GM21447 (cell line): ENCODE data around the gene FAHD2A.
A peak's percentile ranks its signal among the peaks of the same experiment; 100 is the strongest.
"Not testable (repeated sequence)": the region's sequence is repeated elsewhere in the genome, so short reads cannot be mapped to it uniquely, and the experiment has no call there.

Source experiments
- ATAC-seq: cut with Tn5 transposase; IDR thresholded peaks from one replicate; pipeline ENCODE4 v1.9.1; 2021; ENCODE audit not compliant: unreplicated experiment

The FAHD2A gene

GRCh38 chr2:95402370-95403203 is at the start of gene FAHD2A:
TSS of gene FAHD2A (plus strand) at chr2:95402708. CDS start at chr2:95405559, 2,851 bp downstream.
- ATAC-seq = peak; percentile 92

GRCh38 chr2:95353055-95353575 is 49.4 kb upstream of the FAHD2A start:
- no peak for ATAC-seq

- no peak for ATAC-seq
Observed at GRCh38 chr2:95353613-95354468, 48.7 kb upstream of the FAHD2A start.

- no peak for ATAC-seq
Observed at GRCh38 chr2:95354469-95354901, 48.0 kb upstream of the FAHD2A start.

GRCh38 chr2:95354925-95355324 is 47.6 kb upstream of the FAHD2A start:
- ATAC-seq = no peak

GRCh38 chr2:95355486-95355885 is 47.0 kb upstream of the FAHD2A start:
- ATAC-seq = not testable (repeated sequence)

- no peak for ATAC-seq
Observed at GRCh38 chr2:95356821-95357700, 45.4 kb upstream of the FAHD2A start.

- ATAC-seq = no peak
Observed at GRCh38 chr2:95357717-95358280, 44.7 kb upstream of the FAHD2A start.

- no peak for ATAC-seq
Observed at GRCh38 chr2:95359031-95359430, 43.5 kb upstream of the FAHD2A start.

- no peak for ATAC-seq
Observed at GRCh38 chr2:95359501-95359930, 43.0 kb upstream of the FAHD2A start.

- no peak for ATAC-seq
Observed at GRCh38 chr2:95361216-95361980, 41.1 kb upstream of the FAHD2A start.

GRCh38 chr2:95362486-95362885 is 40.0 kb upstream of the FAHD2A start:
- ATAC-seq = no peak

GRCh38 chr2:95366514-95366913 is 36.0 kb upstream of the FAHD2A start:
- no peak for ATAC-seq

GRCh38 chr2:95372216-95372829 is 30.2 kb upstream of the FAHD2A start:
- ATAC-seq = no peak

GRCh38 chr2:95372845-95373244 is 29.7 kb upstream of the FAHD2A start:
- no peak for ATAC-seq

GRCh38 chr2:95374029-95374428 is 28.5 kb upstream of the FAHD2A start:
- no peak for ATAC-seq

GRCh38 chr2:95374451-95374920 is 28.0 kb upstream of the FAHD2A start:
- no peak for ATAC-seq

- no peak for ATAC-seq
Observed at GRCh38 chr2:95374921-95375471, 27.5 kb upstream of the FAHD2A start.
